Measurements from ENCODE around the gene DNAJC3. TPM values are rescaled to one million over a fixed set of nuclear protein-coding genes. Genes with fewer than 3 reads are reported as not detected.
"Not testable (repeated sequence)": the region's sequence is repeated elsewhere in the genome, so short reads cannot be mapped to it uniquely, and the experiment has no call there.

The DNAJC3 gene
- total RNA-seq, 1 donor from 2014 or later, result 72.7 TPM

GRCh38 chr13:95784900-95785290, 108.0 kb downstream of the DNAJC3 start:
- Histone ChIP-seq H3K27me3 (ENCODE audit: control insufficient read depth, insufficient read depth, low read length) (no peaks in the 10 kb centered on the region), H3K4me3 (ENCODE audit: low read depth, low read length) (no peak overlapping the region), H3K36me3 (ENCODE audit: control insufficient read depth, insufficient read depth, low read length) (peaks cover 3% of the 10 kb centered on the region)
- no peak for TF ChIP-seq CTCF (IDR thresholded peaks at IDR 0.05; ENCODE audit: insufficient read depth, low read length, severe bottlenecking)
- FAIRE-seq (no peak), DNase-seq (ENCODE audit: low read depth) (peak; percentile 60)

DNA sequence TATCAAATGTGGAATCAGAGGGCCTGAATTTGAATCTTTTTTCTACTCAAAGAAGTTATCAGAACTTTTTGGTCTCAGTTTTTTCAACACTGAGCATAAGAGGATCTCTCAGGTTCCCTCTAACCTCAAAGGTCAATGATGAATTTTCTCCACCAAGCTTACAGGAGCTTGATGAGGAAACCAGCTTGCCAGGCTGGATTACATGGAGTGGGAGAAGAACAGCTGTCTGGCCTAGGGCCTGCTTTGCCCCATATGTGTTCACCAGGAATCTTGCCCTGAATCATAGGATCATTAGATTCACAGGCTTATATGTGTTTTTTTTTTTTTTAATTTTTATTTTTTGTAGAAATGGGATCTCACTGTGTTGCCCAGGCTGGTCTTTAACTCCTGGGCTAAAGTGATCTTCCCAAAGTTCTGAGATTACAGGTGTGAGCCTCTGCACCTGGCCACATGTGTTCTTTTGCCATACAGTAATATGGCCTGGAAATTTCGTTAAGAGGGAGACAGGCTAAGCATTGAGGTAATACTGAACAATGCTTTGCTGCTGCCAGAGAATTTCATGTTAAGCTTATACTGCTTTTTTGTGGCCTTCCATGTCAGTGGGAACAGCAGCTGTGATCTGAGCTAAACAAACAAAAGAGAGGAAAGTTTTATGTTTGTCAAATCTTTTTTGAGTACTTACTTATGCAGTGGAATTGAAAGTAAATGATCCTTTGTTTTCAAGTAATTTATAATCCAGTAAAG, 110.6 kb downstream of the DNAJC3 start:
- TF ChIP-seq CTCF (IDR thresholded peaks at IDR 0.05; ENCODE audit: insufficient read depth, low read length, severe bottlenecking), result no peak
- Histone ChIP-seq H3K4me3 (ENCODE audit: low read depth, low read length) (no peak overlapping the region), H3K36me3 (ENCODE audit: control insufficient read depth, insufficient read depth, low read length) (peaks cover 1% of the 10 kb centered on the region), H3K27me3 (ENCODE audit: control insufficient read depth, insufficient read depth, low read length) (no peaks in the 10 kb centered on the region)
- no peak for DNase-seq (ENCODE audit: low read depth)
- no peak for FAIRE-seq

GRCh38 chr13:95788100-95788463, 111.1 kb downstream of the DNAJC3 start:
- no peak for FAIRE-seq

DNA sequence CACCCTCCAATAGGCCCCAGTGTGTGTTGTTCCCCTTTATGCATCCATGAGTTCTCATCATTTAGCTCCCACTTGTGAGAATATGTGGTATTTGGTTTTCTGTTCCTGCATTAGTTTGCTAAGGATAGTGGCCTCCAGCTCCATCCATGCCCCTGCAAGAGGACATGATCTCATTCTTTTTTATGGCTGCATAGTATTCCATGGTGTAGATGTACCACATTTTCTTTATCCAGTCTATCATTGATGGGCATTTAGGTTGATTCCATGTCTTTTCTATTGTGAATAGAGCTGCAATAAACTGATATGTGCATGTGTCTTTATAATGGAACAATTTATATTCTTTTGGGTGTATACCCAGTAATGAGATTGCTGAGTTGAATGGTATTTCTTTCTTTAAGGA, 112.4 kb downstream of the DNAJC3 start:
- not testable (repeated sequence) for H3K27me3 ChIP-seq (ENCODE audit: control insufficient read depth, insufficient read depth, low read length); DNase-seq (ENCODE audit: low read depth); FAIRE-seq; H3K4me3 ChIP-seq (ENCODE audit: low read depth, low read length); H3K36me3 ChIP-seq (ENCODE audit: control insufficient read depth, insufficient read depth, low read length)

More at GRCh38 chr13:95788100-95788463, 111.1 kb downstream of the DNAJC3 start:
- no peak overlapping the region for H3K4me3 ChIP-seq (ENCODE audit: low read depth, low read length)
- TF ChIP-seq CTCF (IDR thresholded peaks at IDR 0.05; ENCODE audit: insufficient read depth, low read length, severe bottlenecking), result no peak
- no peaks in the 10 kb centered on the region for H3K27me3 ChIP-seq (ENCODE audit: control insufficient read depth, insufficient read depth, low read length)
- H3K36me3 ChIP-seq (ENCODE audit: control insufficient read depth, insufficient read depth, low read length), result peaks cover 1% of the 10 kb centered on the region
- DNase-seq (ENCODE audit: low read depth), result no peak

DNA sequence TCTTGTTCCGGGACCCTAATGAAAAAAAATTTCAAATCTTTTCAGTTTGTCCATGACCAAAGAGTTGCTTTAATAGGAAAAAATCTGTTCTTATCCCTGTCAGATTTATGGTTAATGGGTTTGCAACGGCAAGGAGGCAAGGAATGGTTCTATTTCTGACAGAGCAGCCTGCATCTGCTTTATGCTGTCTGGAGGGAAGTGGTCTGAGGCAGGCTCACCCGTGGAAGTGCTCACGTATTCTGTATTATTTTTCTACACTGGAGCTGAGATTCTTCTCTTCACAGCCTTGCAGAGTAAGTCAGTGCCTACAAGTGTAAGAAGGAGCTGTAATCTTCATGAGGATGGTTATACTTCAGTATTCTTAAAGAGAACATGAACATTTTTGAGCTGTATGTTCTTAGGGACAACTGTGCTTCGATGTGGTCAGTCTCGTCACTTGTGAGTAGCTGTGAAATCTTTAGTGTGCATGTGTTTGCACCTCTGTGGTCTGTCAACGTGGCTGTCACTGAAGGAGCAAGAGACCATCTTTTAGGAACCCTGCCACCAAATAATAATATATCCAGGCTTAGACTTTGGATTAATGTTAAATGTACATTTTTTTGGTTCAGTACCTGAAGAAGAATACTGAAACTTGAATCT, 114.3 kb downstream of the DNAJC3 start:
- no peak for DNase-seq (ENCODE audit: low read depth)
- no peak overlapping the region for H3K4me3 ChIP-seq (ENCODE audit: low read depth, low read length)
- H3K36me3 ChIP-seq (ENCODE audit: control insufficient read depth, insufficient read depth, low read length), result peaks cover 1% of the 10 kb centered on the region
- no peaks in the 10 kb centered on the region for H3K27me3 ChIP-seq (ENCODE audit: control insufficient read depth, insufficient read depth, low read length)
- TF ChIP-seq CTCF (IDR thresholded peaks at IDR 0.05; ENCODE audit: insufficient read depth, low read length, severe bottlenecking), result no peak
- FAIRE-seq, result no peak

- H3K36me3 ChIP-seq (ENCODE audit: control insufficient read depth, insufficient read depth, low read length), result peaks cover 1% of the 10 kb centered on the region
- FAIRE-seq (peak; percentile 36), DNase-seq (ENCODE audit: low read depth) (peak; percentile 91)
Measured at GRCh38 chr13:95793018-95793555, 116.1 kb downstream of the DNAJC3 start.

More at GRCh38 chr13:95793018-95793555, 116.1 kb downstream of the DNAJC3 start:
- Histone ChIP-seq H3K27me3 (ENCODE audit: control insufficient read depth, insufficient read depth, low read length) (no peaks in the 10 kb centered on the region), H3K4me3 (ENCODE audit: low read depth, low read length) (no peak overlapping the region)
- TF ChIP-seq CTCF (IDR thresholded peaks at IDR 0.05; ENCODE audit: insufficient read depth, low read length, severe bottlenecking), result no peak

Data from bronchial epithelial cell (primary cell).